OCI-LY7 (cell line): ENCODE measurements around the gene PIGM. TPM values are rescaled to one million over a fixed set of nuclear protein-coding genes. Genes with fewer than 3 reads are reported as not detected.

Source experiments
- BruUV-seq: library from RNA; stranded (reverse); fragments of 400-500 nt; replicated peaks from 2 replicates; lab custom pipeline; 2021; lab: Mats Ljungman, UMichigan
- CTCF ChIA-PET: fragments of 300-600 bp; sonication (Branson Sonifier 250); formaldehyde crosslinking; loops from one replicate; lab custom pipeline; 2022; ENCODE audit warnings: antibody characterized with exemption; ENCODE audit not compliant: unreplicated experiment; lab: Charles Lee
- POLR2A ChIA-PET: fragments of 300-600 bp; sonication (Branson Sonifier 250); formaldehyde crosslinking; loops from one replicate; lab custom pipeline; 2022; ENCODE audit warnings: antibody characterized with exemption; lab: Charles Lee
- DNase-seq: peaks from one replicate; pipeline ENCODE4 v3.0.0-alpha.2; 2015; ENCODE audit warnings: low spot score
- H2AFZ ChIP-seq: fragments of 200-600 bp; sonication (generic), shearing (Covaris generic); 2 replicates; pipeline ENCODE4 v1.6.1; 2014; ENCODE audit warnings: mild to moderate bottlenecking, antibody characterized with exemption, low read length, moderate library complexity
- H3K27ac ChIP-seq: fragments of 200-600 bp; sonication (generic); 2 replicates; pipeline ENCODE4 v1.5.1; 2014; ENCODE audit warnings: mixed run types, low read depth, mild to moderate bottlenecking, moderate library complexity, low read length, inconsistent platforms; ENCODE audit not compliant: poor library complexity, severe bottlenecking
- H3K36me3 ChIP-seq: fragments of 200-600 bp; sonication (generic); 2 replicates; pipeline ENCODE4 v1.6.1; 2014; ENCODE audit warnings: mild to moderate bottlenecking, antibody characterized with exemption, low read length, moderate library complexity, mixed read lengths; ENCODE audit not compliant: insufficient read depth
- H3K4me1 ChIP-seq: fragments of 200-600 bp; sonication (generic); 2 replicates; pipeline ENCODE4 v1.5.1; 2014; ENCODE audit warnings: mild to moderate bottlenecking, low read length; ENCODE audit not compliant: insufficient read depth, poor library complexity, severe bottlenecking
- H3K4me2 ChIP-seq: fragments of 200-600 bp; sonication (generic); 2 replicates; pipeline ENCODE4 v1.6.1; 2014; ENCODE audit warnings: mild to moderate bottlenecking, low read length
- H3K4me3 ChIP-seq: fragments of 200-600 bp; sonication (generic); 2 replicates; pipeline ENCODE4 v1.5.1; 2014; ENCODE audit warnings: mild to moderate bottlenecking, low read depth, low read length; ENCODE audit not compliant: poor library complexity, severe bottlenecking
- H3K79me2 ChIP-seq: fragments of 200-600 bp; sonication (generic); 2 replicates; pipeline ENCODE4 v1.6.1; 2016; ENCODE audit warnings: low read depth, mild to moderate bottlenecking, low read length, moderate library complexity, mixed read lengths; ENCODE audit not compliant: insufficient read depth
- H3K9me2 ChIP-seq: fragments of 200-600 bp; sonication (generic); 2 replicates; pipeline ENCODE4 v1.6.1; 2016; ENCODE audit warnings: mild to moderate bottlenecking, low read length, mixed read lengths; ENCODE audit not compliant: insufficient read depth
- H3K9me3 ChIP-seq: fragments of 200-600 bp; sonication (generic); 2 replicates; pipeline ENCODE4 v1.6.1; 2014; ENCODE audit warnings: mild to moderate bottlenecking, mixed run types, low read length, mixed read lengths
- H4K20me1 ChIP-seq: fragments of 200-600 bp; sonication (generic); 2 replicates; pipeline ENCODE4 v1.6.1; 2014; ENCODE audit warnings: mild to moderate bottlenecking, antibody characterized with exemption, low read length, moderate library complexity, mixed read lengths; ENCODE audit not compliant: insufficient read depth
- CTCF ChIP-seq: fragments of 200-600 bp; sonication (generic); conservative IDR thresholded peaks from 2 replicates; pipeline ENCODE4 v1.5.1; 2014; ENCODE audit warnings: mild to moderate bottlenecking, antibody characterized with exemption, low read length, moderate library complexity, mixed read lengths
- EZH2phosphoT487 ChIP-seq: fragments of 200-600 bp; sonication (generic); IDR thresholded peaks from 2 replicates; pipeline ENCODE4 v1.6.1; 2018; ENCODE audit warnings: low read depth, borderline replicate concordance, mild to moderate bottlenecking, mixed run types, antibody characterized with exemption, low read length, moderate library complexity, mixed read lengths
- intact Hi-C: fragments of 100-400 bp; cut with micrococcal nuclease; formaldehyde crosslinking; loops from one replicate; pipeline ENCODE4 v1.10.0; 2022; ENCODE audit not compliant: unreplicated experiment
- total RNA-seq, 2 experiments: library from RNA; depleted of rRNA in 1 of 2; stranded (reverse); fragments of >200 nt in 1 of 2; shearing (Covaris generic) in 1 of 2; gene quantifications; 2 replicates each; pipeline ENCODE4 v1.2.3, GENCODE V29; 2014 to 2022

PIGM gene
- total RNA-seq, 2 experiments from 2014 or later = 4.2 to 5.1 TPM

DNA sequence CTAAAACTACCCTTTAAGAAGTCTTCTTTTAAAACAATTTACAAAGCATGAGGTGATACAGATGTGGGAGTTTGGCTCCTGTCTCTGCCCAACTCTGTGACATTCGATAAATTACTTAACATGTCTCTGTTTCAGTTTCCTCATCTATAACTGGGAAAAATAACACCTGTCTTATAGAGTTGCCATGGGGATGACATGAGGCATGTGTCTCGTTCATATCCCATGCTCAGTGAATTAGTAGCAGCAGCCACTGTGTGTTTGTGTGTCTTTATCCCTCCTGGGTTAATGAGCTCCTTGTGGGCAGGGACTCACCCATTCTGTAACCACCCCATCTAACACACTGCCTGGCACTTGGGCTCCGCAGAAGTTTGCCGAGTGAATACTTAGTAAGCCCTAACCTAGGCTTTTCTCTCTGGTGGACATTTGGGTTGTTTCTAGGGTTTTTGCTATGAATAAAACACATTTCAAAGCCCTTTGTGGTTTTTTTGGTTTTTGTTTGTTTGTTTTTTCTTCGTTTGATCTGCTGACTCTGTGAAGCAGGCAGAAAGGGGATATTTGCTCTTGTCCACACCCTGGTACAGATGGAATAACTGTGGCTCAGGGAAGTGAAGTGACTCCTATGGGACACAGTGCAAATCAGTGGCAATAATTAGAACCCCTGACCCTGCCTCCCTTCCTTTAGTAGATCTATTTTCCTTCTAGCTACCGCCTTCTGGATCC, 48.8 kb upstream of the PIGM start:
- intact Hi-C loops = no loop called here
- CTCF ChIA-PET = interaction anchor here (0.6 to 3.4 kb wide), 3 partner anchors 13 to 80 kb away, joined by 3 to 19 read pairs (median 6); no protein-coding TSS in a partner anchor
- Histone ChIP-seq H4K20me1 (no peaks in the 10 kb centered on the region), H3K27ac (no peak overlapping the region), H3K79me2 (no peaks in the 10 kb centered on the region), H3K4me1 (no peaks in the 10 kb centered on the region), H3K4me2 (no peak overlapping the region), H2AFZ (no peak overlapping the region), H3K9me3 (no peaks in the 10 kb centered on the region), H3K4me3 (no peak overlapping the region), H3K36me3 (peaks cover 14% of the 10 kb centered on the region), H3K9me2 (no peaks in the 10 kb centered on the region)
- TSS peak; percentile 41 for BruUV-seq
- TF ChIP-seq CTCF (no peak), EZH2phosphoT487 (no peak)
- no peak for DNase-seq
- POLR2A ChIA-PET = interaction anchor here (0.6 to 1.3 kb wide), 3 partner anchors 16 to 1330 kb away, joined by 3 to 5 read pairs (median 3); no protein-coding TSS in a partner anchor

DNA sequence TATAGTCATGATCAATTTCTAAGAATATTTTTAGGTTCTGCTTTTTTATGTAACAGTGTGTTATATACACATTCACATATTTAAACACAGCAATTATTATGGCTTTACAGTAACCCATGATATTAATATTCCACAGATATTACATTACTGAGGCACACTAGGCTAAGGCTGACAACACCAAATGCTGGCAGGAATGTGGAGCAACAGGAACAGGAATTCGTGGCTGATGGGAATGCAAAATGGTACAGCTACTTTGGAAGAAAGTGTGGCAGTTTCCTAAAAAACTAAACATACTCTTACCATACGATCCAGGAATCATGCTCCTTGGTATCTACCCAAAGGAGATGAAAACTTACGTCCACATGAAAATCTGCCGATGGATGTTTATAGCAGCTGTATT, 47.7 kb upstream of the PIGM start:
- Histone ChIP-seq H3K4me1 (no peaks in the 10 kb centered on the region), H3K27ac (no peak overlapping the region), H3K9me3 (no peaks in the 10 kb centered on the region), H3K79me2 (no peaks in the 10 kb centered on the region), H3K36me3 (peaks cover 5% of the 10 kb centered on the region), H3K4me3 (no peak overlapping the region), H3K4me2 (no peak overlapping the region), H3K9me2 (no peaks in the 10 kb centered on the region), H4K20me1 (no peaks in the 10 kb centered on the region), H2AFZ (no peak overlapping the region)
- TF ChIP-seq CTCF = no peak
- no peak for TF ChIP-seq EZH2phosphoT487
- BruUV-seq = no TSS peak
- POLR2A ChIA-PET = interaction anchor here (1.2 to 2.5 kb wide), 2 partner anchors 19 to 28 kb away, joined by 3 to 7 read pairs; partner anchors contain the start of gene IGSF8
- DNase-seq = no peak
- CTCF ChIA-PET = interaction anchor here (1.4 to 3.4 kb wide), 3 partner anchors 10 to 33 kb away, joined by 5 to 19 read pairs (median 6); partner anchors contain the start of gene KCNJ10
- intact Hi-C loops = loop anchor here (2.0 to 5.0 kb wide), 2 partner anchors 47 to 143 kb away; partner anchors contain the start of gene PIGM
